PC-9 (cell line): ENCODE data around the gene NSD2. TPM values are rescaled to one million over a fixed set of nuclear protein-coding genes. Genes with fewer than 3 reads are reported as not detected.

Experiments used
- BruUV-seq: library from RNA; stranded (reverse); fragments of 400-500 nt; replicated peaks from 2 replicates; lab custom pipeline; 2021; lab: Mats Ljungman, UMichigan
- CTCF ChIA-PET: fragments of 300-600 bp; sonication (Branson Sonifier 250); formaldehyde crosslinking; loops from one replicate; lab custom pipeline; 2022; ENCODE audit warnings: antibody characterized with exemption; lab: Charles Lee
- POLR2A ChIA-PET: fragments of 300-600 bp; sonication (Branson Sonifier 250); formaldehyde crosslinking; loops from one replicate; lab custom pipeline; 2022; ENCODE audit warnings: antibody characterized with exemption; ENCODE audit not compliant: unreplicated experiment; lab: Charles Lee
- DNase-seq, 2 experiments: peaks; one replicate each; pipeline versions ENCODE4 v3.0.0 to v3.0.0-alpha.2; 2015 to 2022; ENCODE audit warnings: mixed read lengths in 1 of 2
- H2AFZ ChIP-seq: fragments of 200-600 bp; sonication (generic); 2 replicates; pipeline ENCODE4 v1.8.1; 2017; ENCODE audit warnings: antibody characterized with exemption
- H3F3A ChIP-seq: fragments of 200-600 bp; sonication (generic); 2 replicates; pipeline ENCODE4 v1.8.1; 2017; ENCODE audit warnings: antibody characterized with exemption, mild to moderate bottlenecking, low read depth; ENCODE audit not compliant: insufficient read depth
- H3K27ac ChIP-seq: fragments of 200-600 bp; sonication (generic); 2 replicates; pipeline ENCODE4 v1.6.1; 2016; ENCODE audit warnings: mixed run types
- H3K27me3 ChIP-seq: fragments of 200-600 bp; sonication (generic); 2 replicates; pipeline ENCODE4 v1.6.1; 2016; ENCODE audit warnings: low read depth, mixed run types; ENCODE audit not compliant: insufficient read depth
- H3K36me3 ChIP-seq: fragments of 200-600 bp; sonication (generic); 2 replicates; pipeline ENCODE4 v1.6.1; 2016; ENCODE audit warnings: low read depth, mixed run types
- H3K4me1 ChIP-seq: fragments of 200-600 bp; sonication (generic); replicated peaks from 2 replicates; pipeline ENCODE4 v1.6.1; 2016; ENCODE audit warnings: mixed run types; ENCODE audit not compliant: insufficient read depth
- H3K4me2 ChIP-seq: fragments of 200-600 bp; sonication (generic); 2 replicates; pipeline ENCODE4 v1.6.1; 2017; ENCODE audit warnings: mixed run types
- H3K4me3 ChIP-seq: fragments of 200-600 bp; sonication (generic); 2 replicates; pipeline ENCODE4 v1.6.1; 2016; ENCODE audit warnings: mixed run types
- H3K79me2 ChIP-seq: fragments of 200-600 bp; sonication (generic); 2 replicates; pipeline ENCODE4 v1.6.1; 2017; ENCODE audit warnings: low read depth, mixed run types
- H3K9me2 ChIP-seq: fragments of 200-600 bp; sonication (generic); 2 replicates; pipeline ENCODE4 v1.8.1; 2017; ENCODE audit warnings: mild to moderate bottlenecking; ENCODE audit not compliant: insufficient read depth
- H3K9me3 ChIP-seq: fragments of 200-600 bp; sonication (generic); 2 replicates; pipeline ENCODE4 v1.8.1; 2016; ENCODE audit warnings: low read depth; ENCODE audit not compliant: insufficient read depth
- H4K20me1 ChIP-seq: fragments of 200-600 bp; sonication (generic); 2 replicates; pipeline ENCODE4 v1.8.1; 2017; ENCODE audit not compliant: insufficient read depth
- CTCF ChIP-seq: fragments of 200-600 bp; sonication (generic); conservative IDR thresholded peaks from 2 replicates; pipeline ENCODE4 v1.6.1; 2017; ENCODE audit warnings: mixed run types, antibody characterized with exemption, mild to moderate bottlenecking, moderate library complexity
- EZH2 ChIP-seq: fragments of 200-600 bp; sonication (generic); IDR thresholded peaks from 2 replicates; pipeline ENCODE4 v1.8.0; 2017; ENCODE audit warnings: antibody characterized with exemption, low read depth
- intact Hi-C: fragments of 100-400 bp; cut with micrococcal nuclease; formaldehyde crosslinking; loops from one replicate; pipeline ENCODE4 v1.10.0; 2022; ENCODE audit not compliant: unreplicated experiment
- total RNA-seq: library from RNA; stranded (reverse); gene quantifications from 2 replicates; pipeline ENCODE4 v1.2.3, GENCODE V29; 2021

NSD2 gene
- total RNA-seq, 1 experiment from 2014 or later = 176 TPM

DNA sequence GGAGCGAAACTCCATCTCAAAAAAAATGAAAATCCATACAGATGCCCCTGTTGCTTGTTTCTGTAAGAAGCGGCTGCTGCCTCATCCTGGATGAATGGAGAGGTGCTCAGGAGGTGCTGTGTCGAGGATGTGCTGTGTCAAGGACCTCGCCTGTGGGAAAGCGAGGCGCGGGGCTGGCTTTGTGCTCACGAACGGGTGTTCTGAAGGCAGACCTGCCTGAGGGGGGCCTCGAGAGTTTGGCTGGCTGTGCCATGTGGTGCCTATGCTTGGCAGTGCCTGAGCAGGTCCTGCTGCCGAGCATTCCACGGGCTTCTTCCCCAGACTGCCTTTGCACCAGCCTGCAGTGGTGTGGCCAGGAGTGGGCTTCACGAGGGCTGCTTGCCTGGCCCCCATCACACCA lies 61.5 kb downstream of the NSD2 start:
- Histone ChIP-seq H2AFZ (no peak overlapping the region), H3F3A (peaks cover 4% of the 10 kb centered on the region; the same call in 1 of the 2 replicates), H3K27ac (no peak overlapping the region), H3K4me2 (no peak overlapping the region), H3K79me2 (0 out of 2 replicates have a peak, but pooled peaks cover 4% of the 10 kb centered on the region), H3K4me3 (no peak overlapping the region), H3K27me3 (no peaks in the 10 kb centered on the region), H3K9me2 (no peaks in the 10 kb centered on the region), H3K4me1 (peaks cover 7% of the 10 kb centered on the region; the same call in 1 of the 2 replicates), H3K9me3 (no peaks in the 10 kb centered on the region), H3K36me3 (peaks cover 5% of the 10 kb centered on the region; the same call in 1 of the 2 replicates), H4K20me1 (no peaks in the 10 kb centered on the region; the same call in none of the 2 replicates)
- BruUV-seq = no TSS peak
- TF ChIP-seq CTCF (no peak), EZH2 (no peak)
- ChIA-PET CTCF (no interaction called here), POLR2A (no interaction called here)
- intact Hi-C loops = no loop called here
- DNase-seq = no peak

DNA sequence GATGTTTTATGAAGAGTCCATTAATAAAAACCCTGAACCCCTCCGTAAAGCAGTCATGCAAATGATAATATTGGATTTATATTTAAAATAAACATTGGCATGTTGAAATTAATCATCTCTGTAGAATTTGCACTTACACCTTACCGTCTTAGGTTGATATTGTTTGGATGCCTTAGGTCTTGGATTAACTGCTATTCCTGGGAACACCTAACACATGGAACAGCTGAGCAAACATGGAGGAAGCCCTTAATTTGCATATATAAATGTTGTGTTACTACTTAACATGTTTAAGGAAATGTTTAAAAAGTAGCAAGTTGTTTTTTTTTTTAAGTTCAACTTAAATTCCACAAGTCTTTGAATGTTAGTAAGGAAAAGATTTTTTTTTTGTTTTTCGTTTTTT lies 62.5 kb downstream of the NSD2 start:
- ChIA-PET POLR2A (no interaction called here), CTCF (no interaction called here)
- 0 out of 2 replicates have a peak, but pooled peaks cover 1% of the 10 kb centered on the region for H3K4me1 ChIP-seq
- H3K4me2 ChIP-seq = no peak overlapping the region
- H3K27ac ChIP-seq = no peak overlapping the region
- no peaks in the 10 kb centered on the region; the same call in 1 of the 2 replicates for H3K79me2 ChIP-seq
- no peak for DNase-seq
- no peak overlapping the region for H3K4me3 ChIP-seq
- intact Hi-C loops = no loop called here
- H3K27me3 ChIP-seq = no peaks in the 10 kb centered on the region
- H3K36me3 ChIP-seq = 0 out of 2 replicates have a peak, but pooled peaks cover 5% of the 10 kb centered on the region
- H3K9me3 ChIP-seq = no peaks in the 10 kb centered on the region
- TF ChIP-seq EZH2 (no peak), CTCF (no peak)
- H3K9me2 ChIP-seq = no peaks in the 10 kb centered on the region
- H3F3A ChIP-seq = peaks cover 6% of the 10 kb centered on the region
- BruUV-seq = no TSS peak
- H2AFZ ChIP-seq = no peak overlapping the region
- no peaks in the 10 kb centered on the region; the same call in 1 of the 2 replicates for H4K20me1 ChIP-seq

GRCh38 chr4:1937550-1937949 lies 66.4 kb downstream of the NSD2 start:
- Histone ChIP-seq H3K4me3 (no peak overlapping the region), H3K4me2 (no peak overlapping the region), H2AFZ (no peak overlapping the region), H3K4me1 (peaks cover 28% of the 10 kb centered on the region), H3K79me2 (peaks cover 12% of the 10 kb centered on the region), H3K9me2 (no peaks in the 10 kb centered on the region), H3K36me3 (peaks cover 19% of the 10 kb centered on the region), H3K27me3 (no peaks in the 10 kb centered on the region), H3F3A (peaks cover 39% of the 10 kb centered on the region), H3K9me3 (no peaks in the 10 kb centered on the region), H3K27ac (no peak overlapping the region), H4K20me1 (no peaks in the 10 kb centered on the region; the same call in 1 of the 2 replicates)
- no TSS peak for BruUV-seq
- ChIA-PET CTCF (no interaction called here), POLR2A (interaction anchor here (0.6 kb wide), 1 partner anchor 183 kb away, joined by 3 read pairs; no protein-coding TSS in a partner anchor)
- DNase-seq = no peak
- TF ChIP-seq CTCF = no peak
- intact Hi-C loops = no loop called here
